SK-N-SH (cell line): ENCODE results near the gene NUAK1.

Experiments
- CTCF ChIP-seq: fragments of 200-600 bp; sonication (generic); IDR thresholded peaks from 2 replicates; pipeline ENCODE4 v1.6.1; 2017; ENCODE audit warnings: antibody characterized with exemption, mild to moderate bottlenecking, moderate library complexity
- MAX ChIP-seq: IDR thresholded peaks from 2 replicates; pipeline ENCODE4 v1.4.0; 2012; ENCODE audit warnings: low read depth
- POLR2AphosphoS5 ChIP-seq: IDR thresholded peaks from 2 replicates; pipeline ENCODE4 v1.6.1; 2012; ENCODE audit warnings: low read depth, low read length
- SIN3A ChIP-seq: IDR thresholded peaks from 2 replicates; pipeline ENCODE4 v1.6.1; 2012; ENCODE audit warnings: low read depth, mild to moderate bottlenecking, low read length, moderate library complexity, borderline replicate concordance
- SMC3 ChIP-seq: IDR thresholded peaks from 2 replicates; pipeline ENCODE4 v1.6.1; 2012; ENCODE audit warnings: low read depth, low read length, improper control_type of control experiment

DNA sequence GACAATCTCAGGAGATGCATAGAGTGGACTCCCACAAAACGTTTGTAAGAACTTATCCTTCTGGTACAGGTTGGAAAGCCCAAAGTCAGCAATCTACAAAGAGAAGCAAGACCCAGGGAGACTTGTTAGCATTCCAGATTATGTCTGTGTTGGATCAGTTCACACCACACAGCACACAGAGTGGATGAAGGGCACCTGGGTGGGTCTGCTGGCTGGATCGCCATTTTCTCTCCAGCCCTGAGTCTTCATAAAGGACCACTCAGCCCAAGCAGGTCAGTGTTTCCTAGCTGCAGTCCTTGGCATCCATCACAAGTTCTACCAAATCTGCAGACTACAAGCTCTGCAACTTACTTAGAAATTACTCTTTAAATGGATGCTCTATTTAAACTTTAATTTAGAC, 66.0 kb downstream of the NUAK1 start:
- TF ChIP-seq SIN3A (no peak), MAX (no peak), POLR2AphosphoS5 (no peak), CTCF (no peak), SMC3 (no peak)
